BLaER1 treated with 17β-estradiol and CSF1 and Interleukin-3, amounts not matched to agents 10 nM and 100 nM (cell line): ENCODE data around the gene NUAK2.

ENCODE experiments used
- H3K27ac ChIP-seq, 11 experiments: shearing (Covaris generic); formaldehyde crosslinking; 2 replicates each; pipeline ENCODE4 v1.8.1; 2022
- H3K27me3 ChIP-seq, 11 experiments: shearing (Covaris generic); formaldehyde crosslinking; 2 replicates each; pipeline ENCODE4 v1.8.1; 2022
- H3K36me3 ChIP-seq, 11 experiments: shearing (Covaris generic); formaldehyde crosslinking; 2 replicates each; pipeline ENCODE4 v1.8.1; 2022
- H3K4me1 ChIP-seq, 10 experiments: shearing (Covaris generic); formaldehyde crosslinking; 2 replicates each; pipeline ENCODE4 v1.8.1; 2022
- H3K4me2 ChIP-seq, 11 experiments: shearing (Covaris generic); formaldehyde crosslinking; 2 replicates each; pipeline ENCODE4 v1.8.1; 2022
- H3K4me3 ChIP-seq, 10 experiments: shearing (Covaris generic); formaldehyde crosslinking; 2 replicates each; pipeline ENCODE4 v1.8.1; 2022
- H3K9ac ChIP-seq, 11 experiments: shearing (Covaris generic); formaldehyde crosslinking; 2 replicates each; pipeline ENCODE4 v1.8.1; 2022
- H3K9me3 ChIP-seq, 11 experiments: shearing (Covaris generic); formaldehyde crosslinking; replicated peaks in 1 of 11; 2 replicates each; pipeline ENCODE4 v1.8.1; 2022
- H4K20me1 ChIP-seq, 11 experiments: shearing (Covaris generic); formaldehyde crosslinking; 2 replicates each; pipeline ENCODE4 v1.8.1; 2022
- Cebpa-rat ChIP-seq, 11 experiments: shearing (Covaris generic); IDR thresholded peaks; 2 replicates each; pipeline ENCODE4 v1.8.1; 2022

The NUAK2 gene

DNA sequence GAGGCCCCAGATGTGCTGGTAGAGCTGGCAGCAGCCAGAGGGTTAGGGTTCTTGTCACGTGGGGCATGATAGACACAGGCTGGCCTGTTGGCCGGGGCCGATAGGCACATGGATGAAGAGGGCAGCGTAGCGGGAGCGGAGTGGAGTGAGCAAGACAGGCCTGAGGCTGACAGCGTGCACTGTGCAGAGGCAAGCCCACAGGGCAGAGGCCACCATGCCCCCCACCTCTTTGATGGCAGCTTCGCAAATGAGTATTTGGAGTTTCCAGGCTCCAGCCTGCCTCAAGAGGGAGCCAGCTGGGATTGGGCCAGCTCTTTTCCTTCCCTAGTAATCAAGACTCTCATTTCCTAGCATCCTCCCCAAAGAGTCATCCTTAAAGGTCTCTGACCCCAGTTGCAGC, 50.3 kb downstream of the NUAK2 start:
- peaks cover 0 to 20% (median 0%) of the 10 kb centered on the region in 11 experiments; a peak in 7 of 22 replicates for H4K20me1 ChIP-seq
- H3K9ac ChIP-seq: no peak overlapping the region
- no peak overlapping the region for H3K4me3 ChIP-seq
- no peak overlapping the region for H3K27ac ChIP-seq
- H3K4me2 ChIP-seq: peak overlapping the region in 8 of 11 experiments; percentile 11 to 93 (median 52); a peak in 12 of 22 replicates
- peaks cover 0 to 12% (median 5%) of the 10 kb centered on the region in 11 experiments; a peak in 7 of 22 replicates for H3K27me3 ChIP-seq
- no peak for TF ChIP-seq Cebpa-rat (IDR thresholded peaks at IDR 0.05)
- peaks cover 23 to 66% (median 41%) of the 10 kb centered on the region in 10 experiments for H3K4me1 ChIP-seq
- H3K36me3 ChIP-seq: no peaks in the 10 kb centered on the region
- no peaks in the 10 kb centered on the region for H3K9me3 ChIP-seq

DNA sequence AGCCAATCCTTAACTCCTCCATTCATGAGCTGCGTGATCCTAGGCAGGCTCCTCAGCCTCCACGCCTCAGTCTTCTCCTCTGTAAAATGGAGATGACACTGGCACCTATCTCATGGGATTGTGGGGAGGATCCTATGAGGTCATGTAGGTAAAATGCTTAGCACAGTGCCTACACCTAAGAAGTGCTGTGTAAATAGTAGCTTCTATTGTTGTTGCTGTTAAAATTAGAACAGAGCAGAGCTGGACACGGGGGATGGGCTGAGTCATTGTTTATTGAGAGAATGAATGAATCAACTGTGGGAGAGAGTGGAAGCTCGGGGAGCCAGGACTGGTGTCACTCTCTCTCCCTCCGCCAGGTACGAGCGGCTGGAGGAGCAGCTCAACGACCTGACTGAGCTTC, 50.8 kb downstream of the NUAK2 start:
- TF ChIP-seq Cebpa-rat (IDR thresholded peaks at IDR 0.05): no peak
- no peaks in the 10 kb centered on the region; a peak in 2 of 22 replicates for H3K9me3 ChIP-seq
- H4K20me1 ChIP-seq: peaks cover 0 to 19% (median 0%) of the 10 kb centered on the region in 11 experiments; a peak in 6 of 22 replicates
- H3K27ac ChIP-seq: no peak overlapping the region
- H3K9ac ChIP-seq: no peak overlapping the region; a peak in 2 of 22 replicates
- H3K4me2 ChIP-seq: peak overlapping the region in 8 of 11 experiments; percentile 11 to 93 (median 52); a peak in 13 of 22 replicates
- peaks cover 25 to 67% (median 44%) of the 10 kb centered on the region in 10 experiments for H3K4me1 ChIP-seq
- no peaks in the 10 kb centered on the region for H3K36me3 ChIP-seq
- peaks cover 0 to 8% (median 5%) of the 10 kb centered on the region in 11 experiments; a peak in 6 of 22 replicates for H3K27me3 ChIP-seq
- H3K4me3 ChIP-seq: no peak overlapping the region

- no peaks in the 10 kb centered on the region for H3K36me3 ChIP-seq
- no peaks in the 10 kb centered on the region; a peak in 2 of 22 replicates for H3K9me3 ChIP-seq
- H3K9ac ChIP-seq: no peak overlapping the region; a peak in 2 of 22 replicates
- H3K4me3 ChIP-seq: no peak overlapping the region
- no peak overlapping the region for H3K27ac ChIP-seq
- peaks cover 0 to 18% (median 0%) of the 10 kb centered on the region in 11 experiments; a peak in 6 of 22 replicates for H4K20me1 ChIP-seq
- peaks cover 0 to 8% (median 3%) of the 10 kb centered on the region in 11 experiments; a peak in 6 of 22 replicates for H3K27me3 ChIP-seq
- H3K4me2 ChIP-seq: peak overlapping the region in 6 of 11 experiments; percentile 11 to 93 (median 55); a peak in 11 of 22 replicates
- TF ChIP-seq Cebpa-rat (IDR thresholded peaks at IDR 0.05): no peak
- H3K4me1 ChIP-seq: peaks cover 30 to 72% (median 47%) of the 10 kb centered on the region in 10 experiments
Measured at GRCh38 chr1:205270271-205270670, 51.3 kb downstream of the NUAK2 start.

GRCh38 chr1:205269711-205270110, 51.8 kb downstream of the NUAK2 start:
- H3K4me2 ChIP-seq: peak overlapping the region in 6 of 11 experiments; percentile 57 to 94 (median 92); a peak in 5 of 22 replicates
- H3K27me3 ChIP-seq: peaks cover 0 to 8% (median 0%) of the 10 kb centered on the region in 11 experiments; a peak in 3 of 22 replicates
- no peak overlapping the region for H3K9ac ChIP-seq
- H3K4me3 ChIP-seq: no peak overlapping the region
- H3K27ac ChIP-seq: no peak overlapping the region
- no peaks in the 10 kb centered on the region; a peak in 2 of 22 replicates for H3K9me3 ChIP-seq
- H3K4me1 ChIP-seq: peaks cover 33 to 78% (median 49%) of the 10 kb centered on the region in 10 experiments
- H4K20me1 ChIP-seq: peaks cover 0 to 18% (median 0%) of the 10 kb centered on the region in 11 experiments; a peak in 5 of 22 replicates
- TF ChIP-seq Cebpa-rat (IDR thresholded peaks at IDR 0.05): no peak
- H3K36me3 ChIP-seq: no peaks in the 10 kb centered on the region

GRCh38 chr1:205268846-205269680, 52.5 kb downstream of the NUAK2 start:
- Histone ChIP-seq H3K36me3 (no peaks in the 10 kb centered on the region), H3K4me2 (peak overlapping the region in 10 of 11 experiments; percentile 3 to 96 (median 92); a peak in 15 of 22 replicates), H3K4me1 (peaks cover 33 to 79% (median 53%) of the 10 kb centered on the region in 10 experiments)

GRCh38 chr1:205267306-205267902, 54.1 kb downstream of the NUAK2 start:
- H3K4me2 ChIP-seq: peak overlapping the region; percentile 75 to 96 (median 91)
- H3K9ac ChIP-seq: peak overlapping the region in 10 of 11 experiments; percentile 43 to 76 (median 65); a peak in 17 of 22 replicates
- 0 out of 22 replicates have a peak, but pooled peaks cover 0 to 8% (median 0%) of the 10 kb centered on the region in 11 experiments for H4K20me1 ChIP-seq
- H3K27ac ChIP-seq: peak overlapping the region in 10 of 11 experiments; percentile 36 to 85 (median 74); a peak in 19 of 22 replicates
- peaks cover 0 to 15% (median 7%) of the 10 kb centered on the region in 11 experiments; a peak in 13 of 22 replicates for H3K27me3 ChIP-seq
- no peaks in the 10 kb centered on the region for H3K36me3 ChIP-seq
- peaks cover 45 to 93% (median 68%) of the 10 kb centered on the region in 10 experiments for H3K4me1 ChIP-seq
- TF ChIP-seq Cebpa-rat (IDR thresholded peaks at IDR 0.05): no peak
- no peaks in the 10 kb centered on the region; a peak in 2 of 22 replicates for H3K9me3 ChIP-seq
- H3K4me3 ChIP-seq: peak overlapping the region in 7 of 10 experiments; percentile 25 to 52 (median 46); a peak in 13 of 20 replicates

More at GRCh38 chr1:205268846-205269680, 52.5 kb downstream of the NUAK2 start:
- peaks cover 0 to 4% (median 0%) of the 10 kb centered on the region in 11 experiments; a peak in 3 of 22 replicates for H3K27me3 ChIP-seq
- H3K9me3 ChIP-seq: no peaks in the 10 kb centered on the region; a peak in 2 of 22 replicates
- H3K27ac ChIP-seq: peak overlapping the region in 5 of 11 experiments; percentile 72 to 85 (median 79); a peak in 7 of 22 replicates
- H3K9ac ChIP-seq: no peak overlapping the region
- no peak overlapping the region for H3K4me3 ChIP-seq
- no peak for TF ChIP-seq Cebpa-rat (IDR thresholded peaks at IDR 0.05)
- H4K20me1 ChIP-seq: peaks cover 0 to 15% (median 0%) of the 10 kb centered on the region in 11 experiments; a peak in 4 of 22 replicates

- H3K4me2 ChIP-seq: peak overlapping the region; percentile 75 to 96 (median 91)
- H3K4me1 ChIP-seq: peaks cover 51 to 99% (median 75%) of the 10 kb centered on the region in 10 experiments
- no peak for TF ChIP-seq Cebpa-rat (IDR thresholded peaks at IDR 0.05)
- peak overlapping the region in 9 of 11 experiments; percentile 61 to 85 (median 77); a peak in 19 of 22 replicates for H3K27ac ChIP-seq
- no peaks in the 10 kb centered on the region for H3K36me3 ChIP-seq
- H3K27me3 ChIP-seq: peaks cover 0 to 21% (median 7%) of the 10 kb centered on the region in 11 experiments; a peak in 13 of 22 replicates
- 0 out of 22 replicates have a peak, but pooled peaks cover 0 to 7% (median 0%) of the 10 kb centered on the region in 11 experiments for H4K20me1 ChIP-seq
- peak overlapping the region in 7 of 10 experiments; percentile 25 to 52 (median 46); a peak in 9 of 20 replicates for H3K4me3 ChIP-seq
- peak overlapping the region in 9 of 11 experiments; percentile 43 to 76 (median 66); a peak in 15 of 22 replicates for H3K9ac ChIP-seq
- no peaks in the 10 kb centered on the region; a peak in 2 of 22 replicates for H3K9me3 ChIP-seq
Measured at GRCh38 chr1:205266611-205267305, 54.8 kb downstream of the NUAK2 start.
